Measurements from ENCODE around the gene MSANTD3. TPM values are rescaled to one million over a fixed set of nuclear protein-coding genes. Genes with fewer than 3 reads are reported as not detected.

MSANTD3 gene
- total and polyA plus RNA-seq, 9 of the 15 experiments (the other 6 are each of a cell fraction or from before 2014, with no cell fraction given), result 9.4 to 28.7 (median 22.3) TPM

DNA sequence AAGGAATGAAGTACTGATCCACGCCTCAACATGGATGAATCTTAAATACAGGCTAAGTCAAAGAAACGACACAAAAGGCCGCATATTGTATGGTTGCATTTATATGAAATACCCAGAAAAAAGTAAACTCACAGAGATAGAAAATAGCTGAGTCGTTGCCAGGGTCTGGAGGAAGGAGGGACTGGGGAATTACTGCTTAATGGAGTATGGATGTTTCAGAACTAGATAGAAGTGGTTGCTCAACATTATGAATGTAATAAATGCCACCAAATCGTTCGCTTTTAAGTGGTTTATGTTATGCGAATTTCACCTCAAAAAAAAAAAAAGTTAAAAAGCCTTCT, 784 bp upstream of the MSANTD3 start (continued):
- TF ChIP-seq, protein P1, sequence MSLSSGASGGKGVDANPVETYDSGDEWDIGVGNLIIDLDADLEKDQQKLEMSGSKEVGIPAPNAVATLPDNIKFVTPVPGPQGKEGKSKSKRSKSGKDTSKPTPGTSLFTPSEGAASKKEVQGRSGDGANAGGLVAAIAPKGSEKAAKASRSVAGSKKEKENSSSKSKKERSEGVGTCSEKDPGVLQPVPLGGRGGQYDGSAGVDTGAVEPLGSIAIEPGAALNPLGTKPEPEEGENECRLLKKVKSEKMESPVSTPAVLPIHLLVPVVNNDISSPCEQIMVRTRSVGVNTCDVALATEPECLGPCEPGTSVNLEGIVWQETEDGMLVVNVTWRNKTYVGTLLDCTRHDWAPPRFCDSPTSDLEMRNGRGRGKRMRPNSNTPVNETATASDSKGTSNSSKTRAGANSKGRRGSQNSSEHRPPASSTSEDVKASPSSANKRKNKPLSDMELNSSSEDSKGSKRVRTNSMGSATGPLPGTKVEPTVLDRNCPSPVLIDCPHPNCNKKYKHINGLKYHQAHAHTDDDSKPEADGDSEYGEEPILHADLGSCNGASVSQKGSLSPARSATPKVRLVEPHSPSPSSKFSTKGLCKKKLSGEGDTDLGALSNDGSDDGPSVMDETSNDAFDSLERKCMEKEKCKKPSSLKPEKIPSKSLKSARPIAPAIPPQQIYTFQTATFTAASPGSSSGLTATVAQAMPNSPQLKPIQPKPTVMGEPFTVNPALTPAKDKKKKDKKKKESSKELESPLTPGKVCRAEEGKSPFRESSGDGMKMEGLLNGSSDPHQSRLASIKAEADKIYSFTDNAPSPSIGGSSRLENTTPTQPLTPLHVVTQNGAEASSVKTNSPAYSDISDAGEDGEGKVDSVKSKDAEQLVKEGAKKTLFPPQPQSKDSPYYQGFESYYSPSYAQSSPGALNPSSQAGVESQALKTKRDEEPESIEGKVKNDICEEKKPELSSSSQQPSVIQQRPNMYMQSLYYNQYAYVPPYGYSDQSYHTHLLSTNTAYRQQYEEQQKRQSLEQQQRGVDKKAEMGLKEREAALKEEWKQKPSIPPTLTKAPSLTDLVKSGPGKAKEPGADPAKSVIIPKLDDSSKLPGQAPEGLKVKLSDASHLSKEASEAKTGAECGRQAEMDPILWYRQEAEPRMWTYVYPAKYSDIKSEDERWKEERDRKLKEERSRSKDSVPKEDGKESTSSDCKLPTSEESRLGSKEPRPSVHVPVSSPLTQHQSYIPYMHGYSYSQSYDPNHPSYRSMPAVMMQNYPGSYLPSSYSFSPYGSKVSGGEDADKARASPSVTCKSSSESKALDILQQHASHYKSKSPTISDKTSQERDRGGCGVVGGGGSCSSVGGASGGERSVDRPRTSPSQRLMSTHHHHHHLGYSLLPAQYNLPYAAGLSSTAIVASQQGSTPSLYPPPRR (CRISPR knock-in tag; IDR thresholded peaks at IDR 0.05; ENCODE audit: borderline replicate concordance), result no peak
- TF ChIP-seq CEBPG (CRISPR knock-in tag; IDR thresholded peaks at IDR 0.05) (no peak), CEBPG (tag; conservative IDR thresholded peaks at IDR 0.05 in 1 of 2, IDR thresholded peaks at IDR 0.05 in 1 of 2) (peak; percentile 10 to 48; a peak in 2 of 4 replicates), GTF2E2 (tag; IDR thresholded peaks at IDR 0.05) (no peak)

All from K562 (cell line).